Chondrocyte (in vitro differentiated cells): Measurements from ENCODE around the gene ASF1A. TPM values are rescaled to one million over a fixed set of nuclear protein-coding genes. Genes with fewer than 3 reads are reported as not detected.
"Not testable (repeated sequence)": the region's sequence is repeated elsewhere in the genome, so short reads cannot be mapped to it uniquely, and the experiment has no call there.

ENCODE experiments used
- DNase-seq: peaks from one replicate; pipeline ENCODE4 v3.0.0; 2021; ENCODE audit warnings: mixed read lengths, low spot score
- H3K27ac Mint-ChIP-seq: one replicate; pipeline ENCODE4 v1.8.0; 2021; ENCODE audit warnings: mild to moderate bottlenecking, moderate library complexity, mixed read lengths; ENCODE audit not compliant: unreplicated experiment
- H3K27me3 Mint-ChIP-seq: 2 replicates; pipeline ENCODE4 v1.8.0; 2021; ENCODE audit warnings: low read depth, mixed read lengths
- H3K36me3 Mint-ChIP-seq: 2 replicates; pipeline ENCODE4 v1.8.0; 2021; ENCODE audit warnings: low read depth, mixed read lengths
- H3K4me1 Mint-ChIP-seq: 2 replicates; pipeline ENCODE4 v1.8.0; 2021; ENCODE audit warnings: low read depth, mild to moderate bottlenecking, mixed read lengths
- H3K4me3 Mint-ChIP-seq: one replicate; pipeline ENCODE4 v1.8.0; 2021; ENCODE audit warnings: mild to moderate bottlenecking, moderate library complexity, mixed read lengths; ENCODE audit not compliant: unreplicated experiment
- H3K9me3 Mint-ChIP-seq: 2 replicates; pipeline ENCODE4 v1.8.0; 2021; ENCODE audit warnings: low read depth, mixed read lengths
- total RNA-seq: library from RNA; stranded (reverse); gene quantifications from 3 replicates; pipeline ENCODE4 v1.2.1, GENCODE V29; 2021
- TF ChIP-seq, protein P1 (sequence below): fragments of 200-600 bp; sonication (generic); IDR thresholded peaks from 2 replicates; pipeline ENCODE4 v1.5.0; 2021; ENCODE audit warnings: antibody characterized with exemption, mild to moderate bottlenecking, moderate library complexity

The ASF1A gene
- total RNA-seq, 1 donor from 2014 or later, result 18.7 TPM

DNA sequence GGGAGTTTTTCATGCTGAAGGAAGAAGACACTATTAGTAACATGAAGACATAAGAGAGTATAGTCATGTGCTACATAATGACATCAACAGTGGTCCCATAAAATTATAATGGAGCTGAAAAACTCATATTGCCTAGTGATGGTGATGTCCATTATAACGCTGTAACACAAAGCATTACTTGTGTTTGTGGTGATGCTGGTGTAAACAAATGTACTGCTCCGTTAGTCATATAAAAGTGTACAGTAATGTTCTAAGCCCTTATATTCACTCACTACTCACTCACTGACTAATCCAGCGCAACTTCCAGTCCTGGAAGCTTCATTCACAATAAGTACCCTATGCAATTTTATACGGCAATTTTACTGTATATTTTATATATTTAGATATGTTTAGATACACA is 26.8 kb upstream of the ASF1A start:
- Mint-ChIP-seq H3K4me3 (no peak overlapping the region), H3K9me3 (peaks cover 17% of the 10 kb centered on the region), H3K27me3 (no peaks in the 10 kb centered on the region), H3K27ac (no peak overlapping the region), H3K4me1 (peaks cover 20% of the 10 kb centered on the region), H3K36me3 (peaks cover 2% of the 10 kb centered on the region)
- TF ChIP-seq, protein P1, sequence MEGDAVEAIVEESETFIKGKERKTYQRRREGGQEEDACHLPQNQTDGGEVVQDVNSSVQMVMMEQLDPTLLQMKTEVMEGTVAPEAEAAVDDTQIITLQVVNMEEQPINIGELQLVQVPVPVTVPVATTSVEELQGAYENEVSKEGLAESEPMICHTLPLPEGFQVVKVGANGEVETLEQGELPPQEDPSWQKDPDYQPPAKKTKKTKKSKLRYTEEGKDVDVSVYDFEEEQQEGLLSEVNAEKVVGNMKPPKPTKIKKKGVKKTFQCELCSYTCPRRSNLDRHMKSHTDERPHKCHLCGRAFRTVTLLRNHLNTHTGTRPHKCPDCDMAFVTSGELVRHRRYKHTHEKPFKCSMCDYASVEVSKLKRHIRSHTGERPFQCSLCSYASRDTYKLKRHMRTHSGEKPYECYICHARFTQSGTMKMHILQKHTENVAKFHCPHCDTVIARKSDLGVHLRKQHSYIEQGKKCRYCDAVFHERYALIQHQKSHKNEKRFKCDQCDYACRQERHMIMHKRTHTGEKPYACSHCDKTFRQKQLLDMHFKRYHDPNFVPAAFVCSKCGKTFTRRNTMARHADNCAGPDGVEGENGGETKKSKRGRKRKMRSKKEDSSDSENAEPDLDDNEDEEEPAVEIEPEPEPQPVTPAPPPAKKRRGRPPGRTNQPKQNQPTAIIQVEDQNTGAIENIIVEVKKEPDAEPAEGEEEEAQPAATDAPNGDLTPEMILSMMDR, result no peak
- DNase-seq, result no peak

- not testable (repeated sequence) for H3K27ac Mint-ChIP-seq, DNase-seq, H3K36me3 Mint-ChIP-seq, H3K27me3 Mint-ChIP-seq, H3K4me3 Mint-ChIP-seq
- Mint-ChIP-seq H3K4me1 (peaks cover 20% of the 10 kb centered on the region), H3K9me3 (peaks cover 17% of the 10 kb centered on the region)
Observed at GRCh38 chr6:118868901-118869300, 25.1 kb upstream of the ASF1A start.

- Mint-ChIP-seq H3K27ac (no peak overlapping the region), H3K36me3 (peaks cover 2% of the 10 kb centered on the region), H3K4me3 (no peak overlapping the region), H3K27me3 (no peaks in the 10 kb centered on the region), H3K9me3 (peaks cover 17% of the 10 kb centered on the region), H3K4me1 (peaks cover 17% of the 10 kb centered on the region)
- DNase-seq, result no peak
- TF ChIP-seq, protein P1, result no peak
Observed at GRCh38 chr6:118869350-118869749, 24.6 kb upstream of the ASF1A start.

DNA sequence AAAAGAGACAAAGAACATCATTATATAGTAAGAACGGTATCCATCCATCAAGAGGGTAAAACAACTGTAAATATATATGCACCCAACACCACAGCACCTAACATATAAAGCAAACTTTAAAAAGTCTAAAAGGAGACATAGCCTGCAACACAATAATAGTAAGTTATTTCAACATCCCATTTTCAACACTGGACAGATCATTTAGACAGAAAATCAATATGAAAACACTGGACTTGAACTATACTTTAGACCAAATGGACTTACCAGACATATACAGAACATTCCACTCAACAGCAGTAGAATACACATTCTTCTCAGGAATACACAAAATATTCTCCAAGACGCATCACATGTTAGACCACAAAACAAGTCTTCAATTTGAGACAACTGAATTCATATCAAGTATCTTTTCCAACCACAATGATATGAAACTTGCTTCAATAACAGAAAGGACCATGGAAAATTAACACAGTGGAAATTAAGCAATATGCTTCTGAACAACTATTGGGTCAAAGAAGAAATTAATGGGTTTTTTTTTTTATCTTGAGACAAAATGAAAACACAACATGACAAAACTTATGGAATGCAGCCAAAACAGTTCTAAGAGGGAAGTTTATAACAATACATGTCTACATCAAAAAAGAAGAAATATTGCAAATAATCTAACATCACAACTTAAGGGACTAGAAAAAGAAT is 23.9 kb upstream of the ASF1A start:
- peaks cover 11% of the 10 kb centered on the region for H3K4me1 Mint-ChIP-seq
- H3K27ac Mint-ChIP-seq, result no peak overlapping the region
- DNase-seq, result no peak
- peaks cover 17% of the 10 kb centered on the region for H3K9me3 Mint-ChIP-seq
- TF ChIP-seq, protein P1, result no peak
- H3K27me3 Mint-ChIP-seq, result no peaks in the 10 kb centered on the region
- peaks cover 2% of the 10 kb centered on the region for H3K36me3 Mint-ChIP-seq
- no peak overlapping the region for H3K4me3 Mint-ChIP-seq

DNA sequence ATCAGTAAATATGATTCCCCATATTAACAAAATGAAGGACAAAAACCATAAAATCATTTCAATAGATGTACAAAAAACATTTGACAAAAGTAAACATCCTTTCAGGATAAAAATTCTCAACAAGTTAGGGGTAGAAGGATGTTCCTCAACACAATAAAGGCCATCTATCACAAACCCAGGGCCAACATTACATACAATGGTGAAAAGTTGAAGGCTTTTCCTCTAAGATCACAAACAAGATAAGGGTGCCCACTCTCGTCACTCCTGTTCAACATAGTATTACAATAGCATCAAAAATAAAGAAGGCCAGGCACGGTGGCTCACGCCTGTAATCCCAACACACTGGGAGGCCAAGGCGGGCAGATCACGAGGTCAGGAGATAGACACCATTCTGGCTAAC is 22.6 kb upstream of the ASF1A start:
- DNase-seq, result no peak
- Mint-ChIP-seq H3K9me3 (peaks cover 13% of the 10 kb centered on the region), H3K27me3 (no peaks in the 10 kb centered on the region), H3K4me1 (peaks cover 17% of the 10 kb centered on the region), H3K4me3 (no peak overlapping the region), H3K27ac (no peak overlapping the region), H3K36me3 (no peaks in the 10 kb centered on the region)
- TF ChIP-seq, protein P1, result no peak

GRCh38 chr6:118872318-118872717 is 21.6 kb upstream of the ASF1A start:
- DNase-seq, result no peak
- Mint-ChIP-seq H3K27me3 (no peaks in the 10 kb centered on the region), H3K4me3 (no peak overlapping the region), H3K9me3 (peaks cover 7% of the 10 kb centered on the region), H3K4me1 (peaks cover 27% of the 10 kb centered on the region), H3K36me3 (no peaks in the 10 kb centered on the region), H3K27ac (no peak overlapping the region)
- TF ChIP-seq, protein P1, result no peak
